GM18951 (cell line): Measurements from ENCODE around the gene SRC.
"Not testable (repeated sequence)": the region's sequence is repeated elsewhere in the genome, so short reads cannot be mapped to it uniquely, and the experiment has no call there.

Experiments used
- POLR2A ChIP-seq: IDR thresholded peaks from 4 replicates; pipeline ENCODE4 v1.6.1; 2011; ENCODE audit warnings: mild to moderate bottlenecking; ENCODE audit not compliant: insufficient read length, insufficient read depth; ENCODE audit errors: extremely low read depth
- in situ Hi-C: fragments of 300-500 bp; cut with MboI; formaldehyde crosslinking; loops from one replicate; pipeline ENCODE4 v1.12.0; 2022; ENCODE audit warnings: low sequenced_read_pairs, mixed read lengths, inconsistent platforms; ENCODE audit not compliant: unreplicated experiment

SRC gene

DNA sequence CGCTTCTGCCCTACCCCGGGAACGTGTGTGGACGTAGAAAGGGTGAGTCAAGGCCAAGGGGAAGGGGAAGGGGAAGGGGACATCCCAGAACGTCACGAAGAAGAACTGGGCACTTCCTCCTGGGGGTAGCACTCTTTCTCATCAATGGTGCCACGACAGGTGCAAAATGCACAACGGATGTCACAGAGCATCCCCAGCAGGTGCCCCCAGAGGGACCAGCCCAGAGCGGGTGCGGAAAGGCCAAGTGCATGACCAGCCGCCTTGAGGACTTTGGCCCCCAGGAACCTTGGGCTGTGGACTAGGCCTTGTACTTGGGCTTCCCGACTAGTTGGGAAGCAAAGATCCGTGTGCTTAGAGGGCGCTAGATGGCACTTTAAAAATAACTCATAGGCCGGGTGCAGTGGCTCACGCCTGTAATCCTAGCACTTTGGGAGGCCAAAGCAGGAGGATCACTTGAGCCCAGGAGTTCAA, 12.1 kb upstream of the SRC start:
- in situ Hi-C loops = no loop called here
- no peak for TF ChIP-seq POLR2A

DNA sequence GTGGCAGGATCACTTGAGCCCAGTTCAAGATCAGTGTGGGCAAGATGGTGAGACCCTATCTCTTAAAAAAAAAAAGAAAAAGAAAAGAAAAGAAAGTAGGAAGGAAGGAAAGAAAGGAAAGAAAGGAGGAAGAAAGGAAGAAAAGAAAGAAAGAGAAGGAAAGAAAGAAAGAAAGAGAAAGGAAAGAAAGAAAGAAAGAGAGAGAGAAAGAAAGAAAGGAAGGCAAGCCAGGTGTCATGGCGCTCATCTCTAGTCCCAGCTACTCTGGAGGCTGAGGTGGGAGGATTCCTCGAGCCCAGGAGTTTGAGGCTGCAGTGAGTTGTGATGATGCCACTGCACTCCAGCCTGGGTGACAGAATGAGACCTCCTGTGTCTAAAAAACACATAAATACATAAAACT, 11.5 kb upstream of the SRC start:
- in situ Hi-C loops = no loop called here
- no peak for TF ChIP-seq POLR2A

DNA sequence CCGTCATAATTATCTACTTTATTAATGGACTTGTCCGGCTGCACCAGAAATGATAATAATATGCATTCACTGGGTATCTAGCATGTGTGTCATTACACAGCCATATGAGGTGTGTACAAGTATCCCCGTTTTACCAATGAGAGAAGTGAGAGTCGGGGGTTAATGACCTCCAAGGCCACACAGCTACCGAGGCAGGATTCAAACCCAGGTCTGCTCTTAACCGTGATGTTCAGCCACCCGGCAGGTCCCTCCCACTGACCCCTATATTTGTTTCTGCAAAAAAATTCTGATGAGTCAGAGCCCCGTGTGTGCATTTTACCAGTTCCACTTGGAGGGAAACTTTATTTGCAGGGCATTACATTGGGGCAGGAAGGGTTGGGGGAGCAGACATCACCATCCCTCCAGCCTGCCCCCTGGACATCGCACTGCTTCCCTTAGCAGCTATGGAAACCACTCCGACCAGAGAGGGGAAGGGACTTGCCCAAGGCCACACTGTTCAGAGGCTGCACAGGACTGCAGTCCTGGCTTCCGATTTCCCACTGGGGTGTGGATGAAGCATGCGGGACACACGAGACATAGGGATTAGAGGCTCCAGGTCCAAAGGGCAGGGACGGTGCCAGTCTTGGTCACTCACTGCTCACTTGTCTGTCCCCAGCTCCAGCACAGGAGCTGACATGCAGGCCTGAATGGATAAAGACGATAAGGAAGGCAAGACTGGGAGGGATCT, 10.1 kb upstream of the SRC start:
- in situ Hi-C loops = no loop called here

DNA sequence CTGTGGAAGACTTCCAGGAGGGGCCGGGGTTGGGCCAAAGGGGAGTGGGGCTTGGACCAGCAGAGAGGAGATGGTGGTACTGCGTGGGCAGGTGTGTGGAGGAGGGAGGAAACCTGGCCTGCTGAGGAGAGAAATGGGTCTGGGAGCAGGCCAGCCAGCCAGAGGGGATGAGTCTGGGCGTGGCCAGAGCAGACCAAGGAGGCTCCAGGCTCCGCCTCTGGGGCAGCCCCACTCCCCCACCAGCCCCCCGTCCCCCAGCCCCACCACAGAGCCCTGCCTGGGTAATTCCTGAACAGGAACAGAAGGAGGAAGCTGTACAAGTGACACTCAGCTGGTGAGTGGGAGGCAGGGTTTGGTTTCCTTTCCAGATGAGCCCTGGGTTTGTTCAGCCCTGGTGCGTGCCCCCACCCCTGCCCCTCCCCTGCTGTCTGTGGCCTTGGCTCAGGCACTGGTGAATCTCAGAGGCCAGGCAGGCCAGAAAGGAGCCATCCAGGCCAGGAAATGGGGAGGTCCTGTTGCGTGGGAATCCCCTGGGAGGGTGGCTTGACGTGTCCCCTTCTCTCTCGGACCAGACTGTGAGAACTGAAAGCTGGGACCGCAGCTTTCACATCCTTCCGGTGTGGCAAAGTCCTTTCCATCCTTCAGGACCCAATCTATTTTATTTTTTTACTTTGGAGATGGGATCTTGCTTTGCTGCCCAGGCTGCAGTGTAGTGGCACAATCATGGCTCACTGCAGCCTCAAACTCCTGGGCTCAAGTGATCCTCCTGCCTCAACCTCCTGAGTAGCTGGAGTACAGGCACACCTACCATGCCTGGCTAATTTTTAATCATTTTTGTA, 9.4 kb upstream of the SRC start:
- in situ Hi-C loops = no loop called here
- peak; percentile 38 for TF ChIP-seq POLR2A

More for the DNA sequence above, 10.1 kb upstream of the SRC start:
- TF ChIP-seq POLR2A = no peak

DNA sequence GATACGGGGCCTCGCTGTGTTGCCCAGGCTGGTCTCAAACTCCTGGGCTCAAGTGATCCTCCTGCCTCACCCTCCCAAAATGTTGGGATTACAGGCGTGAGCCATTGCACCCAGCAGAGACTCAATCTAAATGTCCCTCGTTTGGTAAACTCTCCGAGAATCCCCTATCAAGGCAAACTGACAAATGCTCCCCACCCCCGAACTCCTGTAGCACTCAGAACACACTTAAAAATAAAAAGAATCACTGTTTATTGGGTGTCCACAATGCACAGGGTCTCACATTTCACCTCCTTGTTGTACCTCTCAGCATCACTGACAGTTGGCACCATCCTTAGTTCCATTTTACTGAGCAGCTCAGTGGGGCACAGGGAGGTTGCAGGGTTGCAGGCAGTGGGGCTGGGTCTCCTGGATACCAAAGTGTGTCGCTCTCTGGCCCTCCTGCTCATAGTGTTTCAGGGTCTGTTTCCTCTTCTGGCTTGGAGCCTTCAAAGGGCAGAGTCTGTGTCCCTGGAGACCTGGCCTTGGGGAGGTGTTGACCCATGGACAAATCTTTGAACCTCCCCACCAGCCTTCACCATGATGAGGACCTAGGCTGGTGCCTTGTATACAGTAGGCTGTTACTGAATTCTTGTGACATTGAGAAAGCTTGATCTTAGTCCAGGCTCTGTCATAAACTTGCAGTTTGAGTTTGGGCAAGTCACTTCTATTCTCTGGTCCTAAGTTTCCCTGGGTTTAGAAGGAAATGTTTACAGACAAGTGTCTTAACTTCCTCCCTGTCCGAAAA, 8.5 kb upstream of the SRC start:
- in situ Hi-C loops = no loop called here
- no peak for TF ChIP-seq POLR2A

DNA sequence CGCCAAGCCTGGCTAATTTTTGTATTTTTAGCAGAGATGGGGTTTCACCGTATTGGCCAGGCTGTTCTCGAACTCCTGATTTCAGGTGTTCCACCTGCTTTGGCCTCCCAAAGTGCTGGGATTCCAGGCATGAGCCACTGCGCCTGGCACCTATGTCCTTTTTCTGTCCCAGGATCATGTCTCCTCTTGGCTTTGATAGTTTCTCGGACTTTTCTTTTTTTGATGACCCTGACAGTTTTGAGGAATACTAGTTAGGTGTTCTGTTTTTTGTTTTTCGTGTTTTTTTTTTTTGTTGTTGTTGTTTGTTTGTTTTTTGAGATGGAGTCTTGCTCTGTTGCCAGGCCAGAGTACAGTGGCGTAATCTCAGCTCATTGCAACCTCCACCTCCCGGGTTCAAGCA, 7.6 kb upstream of the SRC start:
- in situ Hi-C loops = not testable (repeated sequence)

DNA sequence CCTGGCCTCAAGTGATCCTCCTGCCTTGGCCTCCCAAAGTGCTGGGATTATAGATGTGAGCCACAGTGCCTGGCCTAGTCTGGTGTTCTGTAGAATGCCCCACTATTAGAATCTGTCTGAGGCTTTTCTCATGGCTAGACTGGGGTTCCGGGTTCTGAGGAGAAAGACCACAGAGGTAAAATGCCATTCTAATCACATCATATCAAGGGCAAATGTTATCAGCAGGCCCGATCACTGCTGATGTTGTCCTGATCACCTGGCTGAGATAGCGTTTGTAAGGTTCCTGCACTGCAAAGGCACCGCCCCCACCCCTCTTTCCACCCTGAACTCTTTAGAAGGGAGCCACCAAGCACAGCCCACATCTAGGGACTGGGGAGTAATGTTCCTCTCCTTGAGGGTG, 6.7 kb upstream of the SRC start:
- no peak for TF ChIP-seq POLR2A
- in situ Hi-C loops = no loop called here

DNA sequence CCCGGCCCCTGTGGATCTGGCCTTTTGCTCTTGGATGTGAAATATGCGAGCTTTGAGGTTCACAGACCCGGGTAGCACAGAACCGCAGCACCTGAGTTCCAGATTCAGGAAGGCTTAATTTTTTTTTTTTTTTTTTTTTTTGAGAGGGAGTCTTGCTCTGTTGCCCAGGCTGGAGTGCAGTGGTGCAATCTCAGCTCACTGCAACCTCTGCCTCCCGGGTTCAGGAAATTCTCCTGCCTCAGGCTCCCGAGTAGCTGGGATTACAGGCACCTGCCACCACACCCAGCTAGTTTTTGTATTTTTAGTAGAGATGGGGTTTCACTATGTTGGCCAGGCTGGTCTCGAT, 6.2 kb upstream of the SRC start:
- in situ Hi-C loops = not testable (repeated sequence)

DNA sequence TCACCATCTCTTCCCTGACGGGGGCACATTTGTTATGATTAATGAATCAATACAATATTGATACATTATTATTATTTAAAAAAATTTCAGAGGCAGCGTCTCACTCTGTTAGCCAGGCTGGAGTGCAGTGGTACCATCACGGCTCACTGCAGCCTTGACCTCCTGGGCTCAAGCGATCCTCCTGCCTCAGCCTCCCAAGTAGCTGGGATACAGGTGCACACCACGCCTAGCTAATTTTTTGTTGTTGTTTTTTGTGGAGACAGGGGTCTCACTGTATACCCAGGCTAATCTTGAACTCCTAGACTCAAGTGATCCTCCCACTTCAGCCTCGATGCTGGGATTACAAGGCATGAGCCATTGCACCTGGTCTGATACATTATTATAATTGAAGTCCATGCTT, 4.9 kb upstream of the SRC start:
- in situ Hi-C loops = no loop called here
- TF ChIP-seq POLR2A = no peak

DNA sequence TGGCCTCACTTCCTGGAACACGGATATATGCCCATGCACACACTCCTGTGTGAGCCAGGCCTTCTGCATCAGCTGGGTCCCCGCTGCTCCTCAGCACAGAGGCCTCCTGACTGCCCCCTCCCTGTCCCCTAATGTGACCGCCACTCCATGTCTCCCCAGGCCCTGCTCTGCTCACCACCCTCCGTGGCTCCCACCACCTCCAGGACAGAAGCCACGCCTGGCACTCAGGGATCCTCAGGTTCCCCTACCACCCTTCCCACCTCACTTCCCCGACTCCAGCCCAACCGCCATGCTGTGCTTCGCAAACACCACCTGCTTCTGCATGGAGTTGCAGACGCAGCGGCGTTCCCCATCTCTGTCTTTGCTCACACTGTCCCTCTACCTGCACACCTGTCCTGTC, 4.3 kb upstream of the SRC start:
- in situ Hi-C loops = no loop called here
- TF ChIP-seq POLR2A = no peak

DNA sequence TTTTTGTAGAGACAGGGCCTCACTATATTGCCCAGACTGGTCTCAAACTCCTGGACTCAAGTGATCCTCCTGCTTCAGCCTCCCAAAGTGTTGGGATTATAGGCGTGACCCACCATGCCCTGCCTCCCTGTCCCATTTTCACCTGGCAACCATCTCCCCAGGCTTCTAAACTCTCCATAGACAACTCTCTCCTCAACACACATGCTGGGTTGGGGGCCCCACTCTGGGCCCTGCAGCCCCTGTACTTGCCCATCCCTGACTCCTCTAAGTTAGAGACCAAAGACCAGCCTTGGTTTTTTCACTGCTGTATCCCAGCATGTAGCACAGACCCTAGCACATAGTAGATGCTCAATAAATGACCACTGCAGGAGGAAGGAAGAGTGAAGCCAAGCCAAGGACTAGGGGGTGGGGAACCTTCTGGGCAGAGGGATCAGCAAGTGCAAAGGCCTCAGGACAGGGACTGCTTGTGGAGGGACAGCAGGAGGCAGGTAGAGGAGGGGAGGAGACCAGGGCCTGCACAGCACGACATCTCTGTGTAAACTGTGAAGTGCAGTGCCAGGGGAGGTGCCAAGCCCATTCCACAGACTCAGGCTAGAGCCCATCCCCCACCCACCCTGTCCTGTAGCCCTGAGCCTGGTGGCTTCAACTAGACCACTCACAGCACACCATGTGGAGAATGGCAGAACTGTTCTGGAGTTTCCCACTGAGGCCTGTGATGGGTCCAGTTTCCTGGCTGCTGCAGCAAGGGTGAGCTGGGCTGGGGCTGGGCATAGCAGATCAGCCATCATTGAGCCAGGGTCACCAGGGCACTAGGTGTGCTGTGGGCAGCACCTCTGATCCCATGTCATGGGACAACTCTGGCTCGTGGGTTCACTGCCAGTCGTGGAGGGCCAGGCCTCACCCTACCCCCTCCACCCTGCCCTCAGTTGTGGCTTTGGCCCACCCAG, 3.4 kb upstream of the SRC start:
- in situ Hi-C loops = no loop called here
- TF ChIP-seq POLR2A = no peak

DNA sequence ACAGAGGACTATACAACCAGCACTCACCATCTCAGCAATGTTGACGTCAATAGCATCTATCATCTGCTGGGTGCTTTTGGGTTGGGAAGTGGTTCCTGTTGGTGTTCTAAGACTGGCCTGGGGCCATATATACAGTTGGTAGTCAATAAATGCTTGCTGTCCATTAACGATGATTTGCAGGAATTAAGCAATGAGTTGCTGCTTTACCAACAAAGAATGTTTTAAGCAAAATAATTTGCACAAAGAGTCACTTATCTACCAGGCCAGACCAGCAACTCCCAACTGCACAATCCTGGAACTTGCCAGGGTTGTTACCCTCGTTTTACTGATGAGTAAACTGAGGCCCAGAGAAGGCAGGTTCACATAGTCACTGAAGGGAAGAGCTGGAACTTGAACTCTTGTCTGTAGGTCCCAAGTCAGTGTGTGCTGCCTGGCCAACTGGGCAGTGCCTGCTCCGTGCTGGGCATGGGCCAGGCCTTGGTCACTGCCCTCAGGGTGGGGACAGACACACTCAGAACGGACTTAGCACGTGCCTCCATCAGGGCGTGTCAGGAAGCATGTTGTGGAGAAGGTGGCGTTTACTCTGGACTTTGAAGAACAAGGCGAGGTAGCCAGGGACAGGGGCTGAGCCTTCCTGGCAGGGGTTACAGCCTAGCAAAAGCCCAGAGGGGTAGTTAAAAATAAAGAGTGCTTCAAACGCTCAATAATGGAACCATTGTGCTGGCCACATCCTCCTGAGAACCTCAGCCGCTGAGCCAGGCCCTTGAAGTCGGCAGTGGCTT, 2.5 kb upstream of the SRC start:
- in situ Hi-C loops = no loop called here
- TF ChIP-seq POLR2A = no peak
